HuH-7.5 (cell line): ENCODE data around the gene KIF13A.
"Not testable (repeated sequence)": the region's sequence is repeated elsewhere in the genome, so short reads cannot be mapped to it uniquely, and the experiment has no call there.

Source experiments
- DNase-seq: peaks from one replicate; pipeline ENCODE4 v3.0.0; 2011; ENCODE audit warnings: low spot score

The KIF13A gene

GRCh38 chr6:17845598-17845997, 141.8 kb downstream of the KIF13A start:
- no peak for DNase-seq

- DNase-seq, result not testable (repeated sequence)
Measured at GRCh38 chr6:17844967-17845366, 142.5 kb downstream of the KIF13A start.

- DNase-seq, result no peak
Measured at GRCh38 chr6:17842934-17843821, 144.3 kb downstream of the KIF13A start.

GRCh38 chr6:17842014-17842776, 145.2 kb downstream of the KIF13A start:
- no peak for DNase-seq

GRCh38 chr6:17839513-17840223, 147.8 kb downstream of the KIF13A start:
- no peak for DNase-seq

- no peak for DNase-seq
Measured at GRCh38 chr6:17836293-17836692, 151.1 kb downstream of the KIF13A start.

GRCh38 chr6:17835784-17836183, 151.7 kb downstream of the KIF13A start:
- no peak for DNase-seq

GRCh38 chr6:17831135-17831534, 156.3 kb downstream of the KIF13A start:
- DNase-seq, result no peak

- DNase-seq, result no peak
Measured at GRCh38 chr6:17829905-17830304, 157.5 kb downstream of the KIF13A start.

- no peak for DNase-seq
Measured at GRCh38 chr6:17828149-17828548, 159.3 kb downstream of the KIF13A start.

GRCh38 chr6:17826301-17826700, 161.1 kb downstream of the KIF13A start:
- no peak for DNase-seq

GRCh38 chr6:17820055-17820454, 167.4 kb downstream of the KIF13A start:
- DNase-seq, result no peak

GRCh38 chr6:17817763-17818162, 169.7 kb downstream of the KIF13A start:
- no peak for DNase-seq

GRCh38 chr6:17816921-17817611, 170.4 kb downstream of the KIF13A start:
- DNase-seq, result peak; percentile 11

- no peak for DNase-seq
Measured at GRCh38 chr6:17813542-17813941, 173.9 kb downstream of the KIF13A start.

GRCh38 chr6:17812311-17812710, 175.1 kb downstream of the KIF13A start:
- DNase-seq, result no peak

GRCh38 chr6:17808609-17809008, 178.8 kb downstream of the KIF13A start:
- no peak for DNase-seq

GRCh38 chr6:17807431-17807830, 180.0 kb downstream of the KIF13A start:
- not testable (repeated sequence) for DNase-seq

GRCh38 chr6:17803409-17803808, 184.0 kb downstream of the KIF13A start:
- no peak for DNase-seq

- no peak for DNase-seq
Measured at GRCh38 chr6:17798477-17799154, 188.8 kb downstream of the KIF13A start.

- DNase-seq, result no peak
Measured at GRCh38 chr6:17790489-17790888, 196.9 kb downstream of the KIF13A start.
